Measurements from ENCODE around the gene SAGE1. TPM values are rescaled to one million over a fixed set of nuclear protein-coding genes. Genes with fewer than 3 reads are reported as not detected.

Gene SAGE1
- total RNA-seq, 6 experiments from 2014 or later = not detected

DNA sequence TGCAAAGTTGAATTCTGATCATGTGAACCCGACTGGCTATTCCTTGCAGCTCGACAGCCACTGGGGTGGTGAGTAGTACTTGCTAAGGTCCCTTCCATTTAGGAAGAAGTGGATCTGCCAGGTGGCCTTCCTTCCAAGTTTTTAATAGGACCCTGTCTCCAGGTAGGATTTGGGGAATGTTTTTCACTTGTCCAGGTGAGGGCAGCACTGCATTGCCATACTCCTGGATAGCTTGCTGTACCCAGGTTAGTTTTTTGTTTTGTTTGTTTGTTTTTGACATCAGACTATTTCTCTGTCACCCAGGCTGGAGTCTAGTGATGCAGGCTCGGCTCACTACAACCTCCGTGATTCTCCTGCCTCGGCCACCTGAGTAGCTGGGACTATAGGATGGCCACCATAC, 29.8 kb downstream of the SAGE1 start:
- intact Hi-C loops (cut with DNase I) = no loop called here
- DNase-seq (no peak), ATAC-seq (no peak)
- H3K4me3 ChIP-seq = no peak overlapping the region
- no peaks in the 10 kb centered on the region for H3K27me3 ChIP-seq
- H3K9me3 ChIP-seq = no peaks in the 10 kb centered on the region
- no peaks in the 10 kb centered on the region for H3K36me3 ChIP-seq
- no peak for TF ChIP-seq POLR2A (IDR thresholded peaks at IDR 0.05)
- TF ChIP-seq, protein P1, sequence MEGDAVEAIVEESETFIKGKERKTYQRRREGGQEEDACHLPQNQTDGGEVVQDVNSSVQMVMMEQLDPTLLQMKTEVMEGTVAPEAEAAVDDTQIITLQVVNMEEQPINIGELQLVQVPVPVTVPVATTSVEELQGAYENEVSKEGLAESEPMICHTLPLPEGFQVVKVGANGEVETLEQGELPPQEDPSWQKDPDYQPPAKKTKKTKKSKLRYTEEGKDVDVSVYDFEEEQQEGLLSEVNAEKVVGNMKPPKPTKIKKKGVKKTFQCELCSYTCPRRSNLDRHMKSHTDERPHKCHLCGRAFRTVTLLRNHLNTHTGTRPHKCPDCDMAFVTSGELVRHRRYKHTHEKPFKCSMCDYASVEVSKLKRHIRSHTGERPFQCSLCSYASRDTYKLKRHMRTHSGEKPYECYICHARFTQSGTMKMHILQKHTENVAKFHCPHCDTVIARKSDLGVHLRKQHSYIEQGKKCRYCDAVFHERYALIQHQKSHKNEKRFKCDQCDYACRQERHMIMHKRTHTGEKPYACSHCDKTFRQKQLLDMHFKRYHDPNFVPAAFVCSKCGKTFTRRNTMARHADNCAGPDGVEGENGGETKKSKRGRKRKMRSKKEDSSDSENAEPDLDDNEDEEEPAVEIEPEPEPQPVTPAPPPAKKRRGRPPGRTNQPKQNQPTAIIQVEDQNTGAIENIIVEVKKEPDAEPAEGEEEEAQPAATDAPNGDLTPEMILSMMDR (IDR thresholded peaks at IDR 0.05) = peak in 3 of 4 donors; percentile 16 to 27 (median 25)
- H3K27ac ChIP-seq = no peak overlapping the region
- no peaks in the 10 kb centered on the region for H3K4me1 ChIP-seq
- WGBS (ENCODE audit: insufficient coverage, low coverage, low lambda C conversion rate, missing lambda C conversion rate) = 54% methylated on average over 5 of the region's 5 CpGs

- Histone ChIP-seq H3K9me3 (no peaks in the 10 kb centered on the region), H3K27me3 (no peaks in the 10 kb centered on the region), H3K36me3 (no peaks in the 10 kb centered on the region), H3K27ac (no peak overlapping the region), H3K4me1 (no peaks in the 10 kb centered on the region), H3K4me3 (no peak overlapping the region)
- intact Hi-C loops (cut with DNase I) = no loop called here
- 28% methylated on average over 2 of the region's 2 CpGs for WGBS (ENCODE audit: insufficient coverage, low coverage, low lambda C conversion rate, missing lambda C conversion rate)
- no peak for TF ChIP-seq POLR2A (IDR thresholded peaks at IDR 0.05)
- TF ChIP-seq, protein P1 (IDR thresholded peaks at IDR 0.05) = no peak
- no peak for ATAC-seq
- DNase-seq = no peak
Observed at GRCh38 chrX:135927897-135928296, 34.4 kb downstream of the SAGE1 start.

GRCh38 chrX:135931644-135932487, 38.4 kb downstream of the SAGE1 start:
- TF ChIP-seq POLR2A (IDR thresholded peaks at IDR 0.05) = no peak
- TF ChIP-seq, protein P1 (IDR thresholded peaks at IDR 0.05) = peak; percentile 49 to 82 (median 79)
- no peak overlapping the region for H3K4me3 ChIP-seq
- WGBS (ENCODE audit: insufficient coverage, low coverage, low lambda C conversion rate, missing lambda C conversion rate) = 37% methylated on average over 18 of the region's 19 CpGs
- no peaks in the 10 kb centered on the region for H3K27me3 ChIP-seq
- ATAC-seq (peak; percentile 67 to 87 (median 78)), DNase-seq (peak; percentile 47 to 63 (median 48))
- intact Hi-C loops (cut with DNase I) = no loop called here
- no peaks in the 10 kb centered on the region for H3K4me1 ChIP-seq
- no peak overlapping the region for H3K27ac ChIP-seq
- H3K9me3 ChIP-seq = no peaks in the 10 kb centered on the region
- H3K36me3 ChIP-seq = no peaks in the 10 kb centered on the region

DNA sequence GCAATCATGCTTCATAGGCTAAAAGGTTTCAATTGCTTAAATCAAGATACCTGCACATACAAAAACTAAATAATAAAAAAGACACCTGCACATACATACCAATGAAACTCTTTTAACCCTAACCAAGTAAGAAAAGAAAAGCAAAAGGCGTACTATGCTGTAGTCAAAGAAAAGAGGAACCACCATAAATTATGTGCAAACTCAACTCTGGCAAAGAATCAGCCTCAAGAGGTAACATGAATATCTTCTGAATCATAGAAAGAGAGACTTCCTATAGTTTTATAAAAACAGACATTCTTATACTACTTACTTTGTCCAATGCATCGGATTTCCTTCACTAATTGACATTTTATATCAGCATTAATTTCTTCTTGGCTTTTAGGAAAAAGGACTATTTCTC, 51.0 kb downstream of the SAGE1 start:
- intact Hi-C loops (cut with DNase I) = no loop called here
- H3K4me3 ChIP-seq = no peak overlapping the region
- no peaks in the 10 kb centered on the region for H3K4me1 ChIP-seq
- no peaks in the 10 kb centered on the region for H3K36me3 ChIP-seq
- 36% methylated on average over 2 of the region's 2 CpGs for WGBS (ENCODE audit: insufficient coverage, low coverage, low lambda C conversion rate, missing lambda C conversion rate)
- DNase-seq (no peak), ATAC-seq (no peak)
- no peak overlapping the region for H3K27ac ChIP-seq
- no peaks in the 10 kb centered on the region for H3K9me3 ChIP-seq
- TF ChIP-seq, protein P1 (IDR thresholded peaks at IDR 0.05) = no peak
- TF ChIP-seq POLR2A (IDR thresholded peaks at IDR 0.05) = no peak
- no peaks in the 10 kb centered on the region for H3K27me3 ChIP-seq

Data from right lobe of liver (tissue), 6 donors.